Measurements from ENCODE around the gene PAXX.

PAXX gene

GRCh38 chr9:136953771-136954269 lies 38.4 kb upstream of the PAXX start:
- no peak overlapping the region for H3K27ac Mint-ChIP-seq
- no peak overlapping the region for H3K4me3 Mint-ChIP-seq
- no peaks in the 10 kb centered on the region for H3K4me1 Mint-ChIP-seq
- DNase-seq: peak; percentile 11
- peaks cover 26% of the 10 kb centered on the region for H3K27me3 Mint-ChIP-seq (ENCODE audit: low read depth, poor library complexity)
- H3K9me3 Mint-ChIP-seq: peaks cover 9% of the 10 kb centered on the region
- H3K36me3 Mint-ChIP-seq (ENCODE audit: low read depth): no peaks in the 10 kb centered on the region
- no peak for TF ChIP-seq CTCF (IDR thresholded peaks at IDR 0.05)

DNA sequence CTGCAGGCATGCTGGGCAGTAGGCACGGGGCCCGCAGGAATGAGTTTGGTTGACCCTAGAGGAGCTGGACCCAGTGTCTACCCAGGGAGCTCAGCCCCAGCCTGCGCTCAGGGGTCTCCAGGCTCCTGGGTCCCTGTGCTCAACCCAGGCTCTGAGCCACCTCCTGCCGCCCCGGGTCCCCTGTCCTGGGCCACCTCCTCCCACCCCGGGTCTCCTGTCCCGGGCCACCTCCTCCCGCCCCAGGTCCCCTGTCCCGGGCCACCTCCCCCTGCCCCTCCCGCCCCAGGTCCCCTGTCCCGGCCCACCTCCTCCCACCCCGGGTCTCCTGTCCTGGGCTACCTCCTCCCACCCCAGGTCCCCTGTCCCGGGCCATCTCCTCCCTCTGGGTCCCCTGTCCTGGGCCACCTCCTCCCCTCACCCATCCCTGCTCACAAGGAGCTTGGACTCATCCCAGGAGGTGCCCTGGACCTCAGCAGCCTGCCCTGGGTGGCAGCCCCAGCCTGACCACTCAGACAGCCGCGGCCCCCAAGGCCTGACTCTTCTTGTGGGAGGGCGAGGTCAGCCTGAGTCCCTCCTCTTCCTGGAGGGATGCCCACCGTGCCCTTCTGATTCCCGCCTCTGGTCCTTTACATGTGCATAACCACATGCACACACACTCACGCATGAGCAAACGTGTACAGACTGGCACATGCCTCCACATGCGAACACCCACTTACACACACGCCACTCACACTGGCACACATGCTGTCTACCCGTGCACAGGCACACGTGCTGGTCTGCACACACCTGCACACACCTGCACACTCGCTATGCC lies 37.7 kb upstream of the PAXX start:
- Mint-ChIP-seq H3K4me1 (no peaks in the 10 kb centered on the region), H3K4me3 (no peak overlapping the region), H3K27me3 (ENCODE audit: low read depth, poor library complexity) (peaks cover 24% of the 10 kb centered on the region), H3K27ac (no peak overlapping the region), H3K36me3 (ENCODE audit: low read depth) (no peaks in the 10 kb centered on the region), H3K9me3 (peaks cover 9% of the 10 kb centered on the region)
- no peak for TF ChIP-seq CTCF (IDR thresholded peaks at IDR 0.05)
- DNase-seq: peak; percentile 1

DNA sequence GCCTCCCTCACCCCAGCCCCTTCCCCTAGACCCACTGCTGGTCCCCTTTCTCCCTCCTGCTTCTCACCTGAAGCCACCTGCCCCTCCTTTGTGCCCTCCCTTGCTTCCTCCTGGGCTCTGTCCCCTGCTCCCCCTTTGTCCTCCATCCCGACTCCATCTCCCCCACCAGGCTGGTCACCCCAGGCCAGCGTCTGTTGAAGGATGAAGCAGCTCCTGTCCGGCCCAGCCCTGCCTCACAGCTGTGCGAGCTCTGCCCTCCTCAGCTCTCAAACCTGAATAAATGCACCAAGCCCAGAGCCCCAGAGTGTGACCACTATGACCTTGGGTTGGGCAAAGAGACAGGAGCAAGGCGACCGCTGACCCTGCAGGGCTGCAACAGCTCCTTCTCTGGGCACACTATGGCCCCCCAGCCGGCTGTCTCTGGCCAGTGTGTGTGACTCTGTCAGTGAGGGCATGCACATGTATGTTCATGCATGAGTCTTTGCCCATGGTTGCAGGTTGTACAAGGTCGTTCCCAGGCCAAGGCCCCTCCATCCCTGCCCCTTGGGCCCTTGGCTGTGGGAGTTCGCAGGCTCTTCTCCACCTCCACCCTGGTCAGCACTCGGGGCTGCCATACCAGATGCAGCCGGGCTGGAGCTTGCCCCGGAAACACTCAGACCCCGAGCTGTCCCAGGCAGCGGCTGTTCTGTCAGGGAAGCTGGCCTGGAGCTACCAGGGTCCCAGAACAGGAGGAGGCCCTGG lies 36.9 kb upstream of the PAXX start:
- H3K4me1 Mint-ChIP-seq: no peaks in the 10 kb centered on the region
- H3K27me3 Mint-ChIP-seq (ENCODE audit: low read depth, poor library complexity): peaks cover 23% of the 10 kb centered on the region
- DNase-seq: peak; percentile 1
- TF ChIP-seq CTCF (IDR thresholded peaks at IDR 0.05): no peak
- H3K9me3 Mint-ChIP-seq: peaks cover 9% of the 10 kb centered on the region
- no peaks in the 10 kb centered on the region for H3K36me3 Mint-ChIP-seq (ENCODE audit: low read depth)
- H3K4me3 Mint-ChIP-seq: no peak overlapping the region
- no peak overlapping the region for H3K27ac Mint-ChIP-seq

GRCh38 chr9:136955943-136956335 lies 36.3 kb upstream of the PAXX start:
- H3K36me3 Mint-ChIP-seq (ENCODE audit: low read depth): no peaks in the 10 kb centered on the region
- H3K27ac Mint-ChIP-seq: no peak overlapping the region
- H3K4me3 Mint-ChIP-seq: no peak overlapping the region

DNA sequence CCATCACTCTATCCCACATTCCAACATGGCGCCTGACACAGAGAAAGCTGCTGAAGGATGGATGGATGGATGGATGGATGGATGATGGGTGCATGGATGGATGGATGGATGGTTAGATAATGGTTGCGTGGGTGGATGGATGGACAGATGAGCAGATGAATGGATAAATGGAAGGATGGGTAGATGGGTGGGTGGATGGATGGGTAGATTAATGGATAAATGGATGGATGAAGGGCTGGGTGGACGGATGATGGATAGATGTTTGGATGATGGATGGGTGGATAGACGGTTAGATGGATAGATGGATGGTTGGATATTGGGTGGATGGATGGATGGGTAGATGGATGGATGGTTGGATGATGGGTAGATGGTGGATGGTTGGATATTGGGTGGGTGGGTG lies 35.6 kb upstream of the PAXX start:
- H3K4me1 Mint-ChIP-seq: no peaks in the 10 kb centered on the region
- peaks cover 25% of the 10 kb centered on the region for H3K27me3 Mint-ChIP-seq (ENCODE audit: low read depth, poor library complexity)
- no peak for TF ChIP-seq CTCF (IDR thresholded peaks at IDR 0.05)
- H3K27ac Mint-ChIP-seq: no peak overlapping the region
- DNase-seq: no peak
- no peaks in the 10 kb centered on the region for H3K36me3 Mint-ChIP-seq (ENCODE audit: low read depth)
- peaks cover 9% of the 10 kb centered on the region for H3K9me3 Mint-ChIP-seq
- H3K4me3 Mint-ChIP-seq: no peak overlapping the region

More at GRCh38 chr9:136955943-136956335, 36.3 kb upstream of the PAXX start:
- no peak for DNase-seq
- H3K27me3 Mint-ChIP-seq (ENCODE audit: low read depth, poor library complexity): peaks cover 25% of the 10 kb centered on the region
- H3K4me1 Mint-ChIP-seq: no peaks in the 10 kb centered on the region
- TF ChIP-seq CTCF (IDR thresholded peaks at IDR 0.05): no peak
- H3K9me3 Mint-ChIP-seq: peaks cover 9% of the 10 kb centered on the region
